Measurements from ENCODE around the gene GJA8.
A peak's percentile ranks its signal among the peaks of the same experiment; 100 is the strongest.
"Not testable (repeated sequence)": the region's sequence is repeated elsewhere in the genome, so short reads cannot be mapped to it uniquely, and the experiment has no call there.

The GJA8 gene

GRCh38 chr1:147927689-147928088 is 25.1 kb downstream of the GJA8 start:
- not testable (repeated sequence) for DNase-seq (ENCODE audit: low read depth, low spot score)

- peak; percentile 85 for DNase-seq (ENCODE audit: low read depth, low spot score)
Observed at GRCh38 chr1:147928236-147929132, 25.9 kb downstream of the GJA8 start, which contains the start of gene GPR89B. Gene GPR89B, plus strand, starts transcription at chr1:147928420. Its CDS starts 117 bp downstream, at chr1:147928537.

GRCh38 chr1:147931137-147931536 is 28.5 kb downstream of the GJA8 start:
- not testable (repeated sequence) for DNase-seq (ENCODE audit: low read depth, low spot score)

- not testable (repeated sequence) for DNase-seq (ENCODE audit: low read depth, low spot score)
Observed at GRCh38 chr1:147935296-147935695, 32.7 kb downstream of the GJA8 start.

- DNase-seq (ENCODE audit: low read depth, low spot score): not testable (repeated sequence)
Observed at GRCh38 chr1:147940456-147940855, 37.9 kb downstream of the GJA8 start.

GRCh38 chr1:147942563-147942962 is 40.0 kb downstream of the GJA8 start:
- DNase-seq (ENCODE audit: low read depth, low spot score): not testable (repeated sequence)

GRCh38 chr1:147949517-147949916 is 46.9 kb downstream of the GJA8 start:
- not testable (repeated sequence) for DNase-seq (ENCODE audit: low read depth, low spot score)
